HG03039 (cell line): Measurements from ENCODE around the gene TSHZ2.

Experiments
- ATAC-seq: cut with Tn5 transposase; IDR thresholded peaks from one replicate; pipeline ENCODE4 v1.9.1; 2021; ENCODE audit warnings: mild to moderate bottlenecking, moderate library complexity; ENCODE audit not compliant: unreplicated experiment

TSHZ2 gene

DNA sequence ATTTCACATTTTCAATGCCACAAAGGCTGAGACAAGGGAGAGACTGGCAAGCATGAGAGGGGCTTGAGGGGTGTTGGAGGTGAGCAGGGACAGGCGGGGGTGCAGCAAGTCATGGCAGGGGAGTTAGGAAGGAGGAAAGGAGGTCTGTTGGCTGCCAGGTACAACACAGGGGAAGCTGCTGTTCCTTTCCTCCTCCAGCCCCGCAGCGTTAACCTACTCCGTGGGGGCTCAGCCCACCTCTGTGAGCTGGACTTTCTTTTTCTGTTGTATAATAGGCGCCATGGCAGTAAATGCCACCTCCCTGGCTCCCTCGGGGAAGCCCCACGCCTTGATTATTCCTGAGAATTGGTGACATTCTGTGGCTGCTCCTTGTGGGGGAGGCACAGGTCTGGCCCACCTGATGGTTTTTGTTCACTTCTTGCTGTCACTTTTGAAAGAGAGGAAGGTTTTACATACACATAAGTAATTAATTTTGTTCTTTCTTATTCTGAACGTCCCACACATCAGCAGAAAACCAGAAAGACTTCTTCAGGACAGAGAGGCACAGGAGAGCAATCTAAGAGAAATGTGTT is 293.2 kb downstream of the TSHZ2 start:
- no peak for ATAC-seq

DNA sequence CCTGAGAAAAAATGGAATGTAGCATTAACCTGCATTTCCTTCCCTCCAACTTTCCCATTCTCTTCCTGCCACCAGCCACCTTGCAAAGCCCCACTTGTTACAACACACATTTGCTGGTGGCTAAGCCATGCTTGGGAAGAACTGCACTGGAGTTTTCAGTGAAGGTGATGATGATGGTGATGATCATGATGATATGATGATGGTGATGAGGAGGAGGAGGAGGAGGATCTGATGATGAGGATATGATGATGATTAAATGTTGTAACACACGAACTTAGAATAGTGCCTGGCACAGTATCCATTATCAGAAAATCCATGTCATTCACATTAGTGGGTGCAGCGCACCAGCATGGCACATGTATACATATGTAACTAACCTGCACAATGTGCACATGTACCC is 297.2 kb downstream of the TSHZ2 start:
- no peak for ATAC-seq

DNA sequence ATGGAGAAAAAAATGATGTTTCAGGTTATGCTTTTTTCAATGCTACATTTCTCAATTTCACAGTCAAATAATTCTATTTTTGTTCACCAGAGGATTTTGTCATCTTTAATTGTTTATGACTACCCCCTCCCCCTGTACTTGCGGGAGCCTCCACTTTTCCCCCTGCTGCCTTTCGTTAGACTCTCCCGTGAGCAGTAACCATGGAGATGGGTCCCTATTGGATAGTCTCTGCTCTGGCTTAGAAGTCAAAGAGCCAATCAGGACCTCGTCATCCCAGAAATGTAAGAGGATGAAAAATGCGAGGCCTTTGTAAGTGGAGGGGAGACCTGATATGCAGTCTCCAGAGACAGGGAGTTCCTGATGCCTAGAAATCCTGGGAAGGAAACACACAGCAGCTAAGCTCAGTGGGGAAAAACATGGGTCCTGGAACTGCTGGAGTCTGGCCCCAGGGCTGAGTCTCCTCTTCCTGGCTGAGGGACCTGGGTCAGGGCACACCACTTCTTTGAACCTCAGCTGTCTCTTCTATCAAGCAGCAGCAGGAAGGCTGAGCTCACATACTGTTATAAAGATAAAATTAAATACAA is 298.7 kb downstream of the TSHZ2 start:
- no peak for ATAC-seq

DNA sequence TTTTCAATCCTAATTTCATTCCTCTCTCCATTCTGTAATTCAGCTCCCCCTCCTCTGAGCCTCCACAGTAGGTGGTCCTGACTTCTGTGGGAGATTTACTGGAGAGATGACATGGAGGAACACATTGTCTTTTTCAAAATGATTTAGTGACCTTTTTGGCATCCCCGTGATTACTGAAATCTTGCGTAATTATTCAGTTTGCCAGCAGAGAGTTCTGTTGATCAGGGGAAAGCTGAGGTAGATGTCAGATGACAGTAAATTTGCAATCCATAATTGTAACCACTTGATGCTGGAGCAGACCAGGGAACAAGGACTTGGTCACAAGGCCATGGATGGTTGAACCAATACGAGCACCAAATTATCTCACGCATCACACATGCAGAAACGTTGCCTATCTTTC is 302.2 kb downstream of the TSHZ2 start:
- ATAC-seq, result no peak

DNA sequence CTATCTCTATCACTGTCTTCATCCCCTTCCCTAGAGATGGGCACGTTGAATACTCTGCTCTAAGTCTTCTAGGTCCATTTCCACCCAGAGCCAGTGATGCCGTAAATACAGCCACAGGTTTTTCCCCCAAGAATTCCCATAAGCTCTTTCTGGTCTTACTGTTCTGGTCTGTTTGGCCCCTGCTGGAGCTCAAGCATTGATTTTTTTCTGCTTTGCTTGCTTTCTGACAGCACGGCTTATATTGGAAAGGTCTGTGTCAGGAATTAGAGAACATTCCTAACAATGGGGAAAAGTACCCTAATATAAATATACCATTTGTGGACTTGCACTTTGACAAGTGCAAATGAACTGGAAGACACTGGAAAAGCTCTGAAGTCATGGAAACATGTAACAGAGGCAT is 302.6 kb downstream of the TSHZ2 start:
- no peak for ATAC-seq

DNA sequence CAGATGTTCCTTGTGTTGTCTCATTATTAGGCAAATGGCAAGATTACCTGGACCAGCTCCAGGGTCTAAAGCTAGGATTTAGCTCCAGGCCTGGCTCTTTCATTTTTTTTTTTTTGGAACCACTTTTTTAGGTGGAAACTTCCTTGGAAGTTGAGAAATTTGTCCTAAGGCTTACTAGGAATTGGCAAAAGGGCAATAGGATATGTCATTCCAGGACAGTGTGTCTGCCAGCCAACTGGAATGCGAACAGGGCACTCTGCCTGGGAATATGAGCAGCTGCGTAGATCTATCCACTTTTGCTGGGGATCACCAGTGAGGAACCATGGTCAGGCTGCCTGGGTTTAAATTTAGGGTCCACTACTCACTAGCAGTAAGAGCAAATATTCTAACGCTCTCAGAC is 304.0 kb downstream of the TSHZ2 start:
- no peak for ATAC-seq

DNA sequence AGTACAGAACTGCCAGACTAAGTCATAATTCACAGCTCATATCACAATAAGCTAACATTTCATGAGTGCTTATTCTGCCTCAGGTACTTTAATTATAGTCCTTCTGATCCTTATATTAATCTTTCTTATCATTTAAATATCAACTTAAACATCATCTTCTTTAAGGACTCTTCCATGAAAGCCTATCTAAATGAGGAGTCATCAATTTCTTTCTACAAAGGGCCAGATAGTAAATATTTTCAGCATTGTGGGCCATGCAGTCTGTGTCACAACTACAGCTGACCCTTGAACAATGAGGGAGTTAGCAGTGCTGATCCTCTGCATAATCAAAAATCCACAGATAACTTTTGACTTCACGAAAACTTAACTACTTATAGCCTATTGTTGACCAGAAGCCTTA is 306.4 kb downstream of the TSHZ2 start:
- no peak for ATAC-seq

DNA sequence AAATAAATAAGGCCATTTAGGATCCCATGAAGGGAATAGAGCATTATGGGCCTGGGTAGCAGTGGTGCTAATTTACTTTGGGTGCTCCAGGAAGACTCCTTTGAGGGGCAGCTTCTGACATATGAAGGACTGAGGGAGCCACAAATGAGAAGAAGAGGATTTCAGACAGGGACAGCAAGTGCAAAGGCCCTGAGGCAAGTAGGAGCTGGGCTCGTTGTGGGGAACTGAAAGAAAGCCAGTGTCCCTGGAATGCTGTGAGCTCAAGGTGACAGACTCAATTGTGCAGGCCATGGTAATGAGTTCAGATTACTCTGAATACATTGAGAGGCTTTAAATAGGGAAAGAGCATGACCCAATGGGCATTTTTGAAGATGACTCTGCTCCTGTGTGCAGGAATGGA is 307.6 kb downstream of the TSHZ2 start:
- ATAC-seq, result no peak

DNA sequence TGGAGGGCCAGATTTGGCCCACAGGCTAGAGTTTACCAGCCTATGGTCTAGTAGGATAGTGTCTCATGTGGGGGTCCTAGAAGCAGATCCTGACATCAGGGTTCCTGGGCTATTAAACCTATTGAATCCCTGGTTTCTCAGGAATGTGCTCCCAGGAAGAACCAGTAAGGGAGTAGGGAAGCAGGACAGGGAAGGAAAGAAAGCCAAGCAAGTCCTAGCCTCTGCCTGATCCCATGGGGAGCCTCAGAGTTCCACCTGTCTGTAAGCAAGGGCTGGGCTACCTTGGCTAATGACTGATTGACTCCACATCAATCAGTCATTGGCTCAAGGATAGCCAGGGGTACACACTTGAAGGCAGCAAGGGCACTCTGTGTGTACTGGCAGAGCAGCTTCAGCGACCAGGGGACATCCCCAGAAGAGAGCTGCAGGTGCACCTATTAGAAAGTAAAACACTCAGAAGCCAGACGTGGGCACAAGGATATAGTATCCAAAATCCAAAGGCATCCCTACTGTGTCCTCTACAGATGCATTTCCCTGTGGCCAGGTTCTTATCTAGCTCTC is 309.5 kb downstream of the TSHZ2 start:
- no peak for ATAC-seq

DNA sequence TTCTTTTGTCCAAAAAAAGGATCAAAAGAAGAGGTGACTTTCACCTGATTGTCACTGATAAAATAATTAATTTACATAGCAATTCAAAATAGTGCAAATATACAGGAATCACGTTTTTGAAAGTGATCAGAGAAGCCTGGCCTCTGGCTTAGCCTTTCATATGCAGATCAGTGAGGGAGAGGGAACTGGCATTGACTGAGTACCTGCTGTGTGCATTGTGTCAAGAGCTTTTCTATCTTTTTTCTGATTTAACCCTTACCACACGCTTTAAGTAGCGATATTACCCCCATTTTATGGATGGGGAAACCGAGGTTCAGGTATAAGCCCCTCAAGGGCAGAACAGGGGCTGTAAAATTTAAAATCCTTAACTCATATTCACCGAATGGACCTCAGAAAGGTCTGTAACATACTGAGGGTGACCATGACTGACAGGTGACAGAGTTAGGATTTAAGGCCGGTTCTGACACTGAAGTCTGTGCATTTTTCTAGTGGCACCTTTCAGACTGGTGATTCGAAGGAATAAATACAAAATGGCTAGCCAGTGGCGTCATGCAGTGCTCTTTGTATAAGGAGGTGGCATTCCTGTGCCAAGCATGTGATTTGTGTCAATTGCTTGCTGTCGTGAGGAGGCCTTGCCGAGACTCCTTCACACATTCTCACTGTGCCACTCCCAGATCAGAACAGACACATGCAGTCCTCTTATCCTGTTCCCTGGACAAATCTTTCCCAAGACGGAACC is 310.2 kb downstream of the TSHZ2 start:
- no peak for ATAC-seq

DNA sequence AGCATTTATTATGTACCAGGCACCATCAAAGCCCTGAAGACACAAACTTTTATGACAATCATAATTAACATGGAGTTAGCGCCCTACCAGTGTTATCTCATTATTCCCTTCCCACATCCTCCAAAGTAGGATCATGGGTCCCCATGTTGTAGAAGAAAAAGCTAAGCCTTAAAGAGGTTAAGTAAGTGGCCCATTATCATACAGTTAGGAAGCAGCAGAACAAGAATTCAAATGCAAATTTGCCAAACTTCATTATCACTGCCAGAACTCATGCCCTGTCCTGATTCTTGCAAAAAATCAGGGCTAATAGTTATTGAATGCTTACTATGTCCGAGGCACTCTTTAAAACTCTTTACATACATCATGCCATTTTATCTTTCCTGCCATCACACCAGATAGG is 310.9 kb downstream of the TSHZ2 start:
- no peak for ATAC-seq

DNA sequence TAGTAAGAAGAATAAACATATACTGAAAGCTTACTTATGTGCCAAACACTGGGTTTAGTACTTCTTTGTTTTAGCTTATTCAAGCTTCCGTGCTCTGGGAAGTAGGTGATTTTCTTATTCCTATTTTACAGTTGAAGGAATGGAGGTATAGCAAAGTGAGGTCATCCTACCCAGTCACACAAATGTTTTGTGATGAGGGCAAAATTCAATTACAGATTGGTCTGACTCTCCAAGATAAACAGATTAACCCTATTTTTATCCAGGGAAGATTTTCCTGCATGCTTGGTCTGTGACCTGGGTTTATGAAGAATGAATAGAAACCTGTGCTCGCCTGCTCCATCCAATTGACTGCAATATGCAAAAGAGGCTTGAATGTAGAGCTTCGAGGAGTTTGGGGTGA is 311.4 kb downstream of the TSHZ2 start:
- no peak for ATAC-seq

DNA sequence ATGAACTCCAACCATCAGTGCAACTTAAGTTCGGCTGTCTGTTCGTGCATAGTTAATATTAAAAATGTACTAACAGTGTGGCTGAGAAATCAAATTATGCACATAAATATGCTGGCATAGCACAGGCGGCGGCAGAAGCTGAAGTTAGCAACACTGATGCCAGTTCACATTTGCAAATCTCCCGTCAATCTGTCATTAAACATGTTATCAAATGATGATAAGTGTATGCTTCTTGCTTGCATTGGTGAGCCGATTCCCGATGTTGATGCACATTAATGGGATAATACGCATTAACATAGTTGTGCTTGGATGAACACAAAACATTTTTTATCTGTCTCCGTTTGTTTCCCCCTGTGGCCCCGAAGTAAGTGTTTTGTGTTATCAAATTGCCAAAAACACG is 312.1 kb downstream of the TSHZ2 start:
- ATAC-seq, result no peak

DNA sequence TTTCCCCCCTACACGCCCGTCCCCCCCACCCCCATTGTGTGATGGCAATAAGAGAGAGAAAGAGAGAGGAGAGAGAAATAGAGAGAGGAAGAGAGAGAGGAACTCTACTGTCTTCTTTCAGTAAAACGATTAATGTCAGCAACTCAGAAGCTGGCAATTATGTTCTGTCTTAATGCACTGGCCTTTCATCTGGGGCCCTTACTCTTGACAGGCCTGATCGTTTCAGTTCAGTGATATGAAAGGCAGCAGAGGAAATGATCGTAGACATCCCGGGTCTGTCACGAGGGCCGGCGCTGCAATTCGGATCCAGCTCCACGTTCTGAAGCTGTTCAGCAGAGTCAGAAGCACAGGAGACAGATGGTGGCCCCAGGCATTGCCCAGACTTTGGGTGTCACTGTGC is 312.5 kb downstream of the TSHZ2 start:
- ATAC-seq, result no peak

DNA sequence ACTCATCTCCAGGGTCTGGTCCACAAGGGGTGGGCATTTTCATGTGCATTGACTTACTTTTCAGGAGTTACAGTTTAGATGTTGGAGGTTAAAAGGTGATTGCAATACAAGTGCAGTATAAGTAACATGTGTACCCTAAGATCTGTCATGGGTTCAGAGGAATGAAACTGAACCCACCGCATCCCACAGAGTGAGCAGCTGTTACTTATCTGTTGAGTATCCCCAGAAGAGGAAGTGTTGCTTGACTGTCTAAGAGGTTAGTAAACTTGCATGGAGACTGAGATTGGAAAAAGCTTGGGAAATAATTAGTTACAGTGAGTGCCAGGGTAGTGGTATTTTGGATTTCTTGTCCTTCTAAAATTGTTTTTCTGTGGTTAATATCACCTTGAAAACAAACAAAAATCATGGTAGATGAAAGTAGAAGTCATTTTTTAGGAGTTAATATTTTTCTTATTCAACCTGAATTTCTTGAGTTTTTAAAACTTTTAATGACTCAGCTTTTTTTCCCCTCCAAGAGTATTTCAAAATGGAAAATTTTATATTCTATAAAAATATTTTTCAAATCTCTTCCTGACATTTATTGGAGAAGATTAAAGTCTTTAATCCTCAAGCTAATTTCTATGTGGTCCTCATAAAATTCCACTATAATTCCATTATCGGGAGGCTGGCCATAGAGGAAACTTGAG is 315.3 kb downstream of the TSHZ2 start:
- no peak for ATAC-seq

DNA sequence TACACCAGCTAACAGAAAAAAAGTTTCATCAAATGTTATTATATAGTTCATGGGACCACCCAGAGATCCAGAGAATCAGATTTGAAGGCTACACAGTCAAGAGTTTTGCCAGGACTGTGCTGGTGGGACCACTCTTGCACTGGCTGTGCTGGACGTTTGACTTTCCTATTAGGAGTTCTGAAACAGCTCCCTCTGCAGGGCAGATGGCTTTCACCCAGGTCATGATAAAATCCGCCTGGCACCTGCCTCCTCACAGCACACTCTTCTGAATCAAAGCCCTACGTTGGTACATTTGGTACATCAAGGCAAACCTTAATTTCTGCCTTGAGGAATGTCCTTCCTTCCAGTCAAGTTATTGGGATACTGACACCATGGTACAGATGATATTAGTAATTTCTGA is 319.4 kb downstream of the TSHZ2 start:
- no peak for ATAC-seq

DNA sequence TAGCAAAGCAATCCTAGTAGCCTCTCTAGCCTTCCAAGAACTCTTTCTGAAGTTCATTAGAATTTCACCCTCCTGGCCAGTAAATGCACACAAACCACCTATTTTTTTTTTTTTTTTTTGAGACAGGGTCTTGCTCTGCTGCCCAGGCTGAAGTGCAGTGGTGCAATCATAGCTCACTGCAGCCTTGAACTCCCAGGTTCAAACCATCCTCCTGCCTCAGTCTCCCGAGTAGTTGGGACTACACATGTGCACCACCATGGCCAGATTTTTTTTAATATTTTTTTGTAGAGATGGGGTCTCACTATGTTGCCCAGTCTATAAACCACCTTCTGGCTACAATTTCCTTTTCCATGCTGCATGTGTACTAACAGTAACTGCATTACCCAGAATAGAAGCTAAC is 320.2 kb downstream of the TSHZ2 start:
- ATAC-seq, result no peak

DNA sequence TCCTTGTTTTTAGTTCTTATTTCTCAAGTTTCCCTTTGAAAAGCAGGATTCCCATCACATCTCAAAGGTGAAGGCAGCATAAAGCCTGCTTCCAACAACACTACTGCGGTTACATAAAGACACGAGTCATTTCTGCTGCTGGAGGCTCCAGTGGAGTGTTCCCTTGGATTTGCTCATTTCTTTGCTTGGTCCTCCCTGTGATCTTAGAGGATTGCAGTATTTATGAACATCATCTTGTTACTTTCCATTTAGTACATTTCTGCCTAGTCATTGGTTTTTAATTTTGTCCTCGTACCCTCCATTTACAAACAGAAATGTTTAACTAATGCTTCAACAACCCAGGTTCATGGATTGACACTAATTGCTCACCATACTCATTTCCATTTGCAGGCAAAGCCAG is 322.6 kb downstream of the TSHZ2 start:
- ATAC-seq, result no peak

DNA sequence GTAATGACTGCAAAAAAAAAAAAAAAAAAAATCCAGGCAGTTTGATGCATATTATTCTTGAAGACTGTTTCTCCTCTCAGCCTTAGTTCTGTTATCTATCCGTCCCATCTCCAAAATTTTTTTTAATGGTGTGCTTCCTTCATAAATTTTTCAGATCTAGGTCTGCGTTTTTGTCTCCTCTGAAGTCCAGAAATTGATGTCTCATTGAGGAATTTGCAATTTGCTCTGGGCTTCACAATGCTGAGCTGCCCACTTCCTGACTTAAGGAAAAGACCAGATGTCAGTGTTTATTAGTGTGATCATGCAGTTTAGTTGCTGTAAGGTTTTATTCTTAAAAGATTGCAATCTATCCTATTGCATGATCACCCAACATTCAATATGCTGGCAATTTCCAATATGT is 323.9 kb downstream of the TSHZ2 start:
- ATAC-seq, result no peak

DNA sequence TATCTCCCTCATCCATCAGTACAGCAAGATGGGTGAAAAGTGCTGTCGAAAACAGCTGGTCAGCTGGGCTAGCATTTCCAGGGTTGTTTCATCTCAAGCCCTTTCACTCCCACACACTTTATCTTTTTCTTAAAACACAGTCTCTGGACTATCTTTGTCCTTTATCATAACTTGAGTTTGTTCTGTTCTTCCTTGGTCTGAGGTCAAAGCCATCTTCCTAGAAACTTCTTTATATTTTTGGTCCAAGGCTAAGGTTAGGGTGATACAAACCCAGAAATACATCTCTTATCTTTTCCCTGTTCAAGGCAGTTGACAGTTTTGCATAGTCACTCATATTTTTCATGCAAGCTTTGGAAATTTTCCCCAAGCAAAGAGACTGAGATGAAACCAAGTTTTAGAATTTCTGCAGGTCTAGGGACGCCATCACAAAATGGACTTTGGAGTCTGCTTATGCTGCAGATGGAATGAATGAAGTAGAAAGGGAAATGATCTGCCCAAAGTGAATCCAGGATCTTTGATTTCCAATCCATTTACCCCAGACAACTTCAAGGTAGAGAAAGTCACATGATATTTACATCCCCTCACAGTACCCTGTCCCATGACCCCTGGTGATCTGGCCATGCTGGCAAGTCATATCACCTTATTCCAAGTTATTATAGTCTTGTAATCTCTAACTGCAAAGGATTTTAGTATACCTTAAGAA is 324.4 kb downstream of the TSHZ2 start:
- no peak for ATAC-seq

DNA sequence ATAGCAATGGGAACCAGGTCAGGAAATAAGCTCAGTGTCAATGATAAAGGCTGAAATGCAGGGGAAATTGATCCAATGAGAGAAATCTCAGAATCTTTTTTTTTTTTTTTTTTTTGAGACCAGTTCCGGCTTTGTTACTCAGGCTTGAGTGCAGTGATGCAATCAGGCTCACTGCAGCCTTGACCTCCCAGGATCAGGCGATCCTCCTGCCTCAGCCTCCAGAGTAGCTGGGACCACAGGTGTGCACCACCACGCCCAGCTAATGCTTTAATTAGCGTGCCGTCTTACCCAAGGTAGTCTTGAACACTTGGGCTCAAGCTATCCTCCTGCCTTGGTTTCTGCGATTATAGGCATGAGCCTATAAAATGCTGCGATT is 325.0 kb downstream of the TSHZ2 start:
- ATAC-seq, result no peak
